ENCODE results near the gene PIWIL1. TPM values are rescaled to one million over a fixed set of nuclear protein-coding genes. Genes with fewer than 3 reads are reported as not detected.
A peak's percentile ranks its signal among the peaks of the same experiment; 100 is the strongest.

PIWIL1 gene
- total RNA-seq, 1 experiment from 2014 or later: not detected

DNA sequence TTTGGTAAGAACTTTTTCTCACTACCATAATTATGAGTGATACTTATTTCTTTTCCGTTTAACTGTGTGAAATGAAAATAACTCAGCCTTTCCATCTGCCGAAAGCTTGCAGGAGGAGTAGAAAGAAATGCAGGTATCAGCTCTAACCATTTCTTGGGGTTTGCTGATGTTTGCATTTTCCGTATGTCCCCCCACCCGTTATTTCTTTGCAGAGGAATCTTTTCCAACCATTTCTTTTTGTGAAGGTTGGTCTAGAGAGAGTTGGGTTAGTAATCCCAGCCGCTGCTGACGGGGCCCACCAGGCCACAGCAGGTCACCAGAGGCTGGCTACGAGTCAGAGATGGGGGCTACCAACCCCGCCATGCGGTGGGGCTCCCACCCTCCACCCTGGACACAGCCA, 7.0 kb upstream of the PIWIL1 start:
- Histone ChIP-seq H3K36me3 (no peaks in the 10 kb centered on the region), H3K9me3 (replicated peaks) (no peaks in the 10 kb centered on the region), H3K27ac (no peak overlapping the region), H3K4me1 (no peaks in the 10 kb centered on the region), H3K4me3 (no peak overlapping the region), H3K27me3 (peaks cover 18% of the 10 kb centered on the region; the same call in 1 of the 2 replicates)
- no peak for DNase-seq

DNA sequence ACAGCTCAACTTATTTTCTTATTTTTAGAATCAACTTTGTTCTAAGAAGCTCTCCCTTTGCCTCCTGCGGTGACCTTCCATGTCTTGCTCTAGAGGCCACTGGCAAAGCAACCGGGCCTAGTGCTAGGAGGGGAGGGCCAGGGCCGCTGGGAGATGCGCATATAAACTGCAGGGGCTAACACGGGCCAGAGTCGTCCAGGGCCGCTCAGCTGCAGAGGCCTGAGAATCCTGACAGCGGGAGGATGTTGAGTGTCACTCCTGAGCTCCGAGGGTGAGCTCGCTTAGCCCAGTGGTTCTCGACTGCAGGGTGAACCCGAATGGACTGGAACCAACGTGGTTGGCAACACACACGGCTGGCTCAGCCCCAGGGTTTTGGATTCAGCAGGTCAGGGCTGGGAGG, 6.5 kb upstream of the PIWIL1 start:
- Histone ChIP-seq H3K27me3 (peaks cover 18% of the 10 kb centered on the region; the same call in 1 of the 2 replicates), H3K4me3 (no peak overlapping the region), H3K36me3 (no peaks in the 10 kb centered on the region), H3K4me1 (no peaks in the 10 kb centered on the region), H3K27ac (no peak overlapping the region), H3K9me3 (replicated peaks) (no peaks in the 10 kb centered on the region)
- no peak for DNase-seq

DNA sequence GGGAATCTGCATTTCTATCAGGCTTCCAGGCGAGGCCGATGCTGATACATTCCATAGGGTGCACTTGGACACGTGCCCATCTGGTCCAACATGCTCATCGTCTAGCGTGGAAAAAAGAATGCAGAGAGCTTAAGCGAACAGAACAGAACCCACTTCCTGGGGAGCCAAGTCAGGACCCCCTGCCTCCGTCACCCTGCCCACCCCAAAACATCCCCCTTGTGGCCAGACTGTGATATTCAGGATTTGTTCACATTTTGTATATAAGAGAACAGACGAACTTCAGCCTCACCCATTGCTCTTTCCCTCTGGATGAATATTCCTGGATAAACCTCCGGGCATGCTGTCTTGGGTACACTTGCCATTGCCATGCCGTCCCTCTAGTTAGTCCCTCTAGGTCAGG, 4.3 kb upstream of the PIWIL1 start:
- Histone ChIP-seq H3K4me1 (no peaks in the 10 kb centered on the region), H3K27ac (no peak overlapping the region), H3K27me3 (peaks cover 18% of the 10 kb centered on the region; the same call in 1 of the 2 replicates), H3K36me3 (no peaks in the 10 kb centered on the region), H3K4me3 (no peak overlapping the region), H3K9me3 (replicated peaks) (no peaks in the 10 kb centered on the region)
- no peak for DNase-seq

DNA sequence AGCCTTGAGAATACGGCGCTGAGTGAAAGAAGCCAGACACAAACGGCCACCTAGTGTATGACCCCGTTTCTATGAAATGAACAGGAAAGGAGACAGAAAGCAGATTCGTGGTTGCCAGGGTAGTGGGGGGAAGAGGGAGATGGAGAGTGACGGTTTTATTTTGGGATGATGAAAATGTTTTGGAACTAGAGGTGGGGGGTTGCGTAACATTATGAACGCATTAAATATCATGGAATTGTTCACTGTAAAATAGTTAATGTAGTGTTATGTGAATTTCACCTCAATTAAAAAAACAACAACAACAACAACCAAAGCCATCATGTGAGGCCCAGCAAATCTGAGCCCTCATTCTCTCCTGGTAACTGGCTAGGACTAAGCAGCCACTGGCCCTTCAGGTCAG, 3.3 kb upstream of the PIWIL1 start:
- Histone ChIP-seq H3K9me3 (replicated peaks) (no peaks in the 10 kb centered on the region), H3K36me3 (no peaks in the 10 kb centered on the region), H3K4me3 (no peak overlapping the region), H3K27me3 (peaks cover 16% of the 10 kb centered on the region; the same call in 1 of the 2 replicates), H3K4me1 (no peaks in the 10 kb centered on the region), H3K27ac (no peak overlapping the region)
- DNase-seq: no peak

DNA sequence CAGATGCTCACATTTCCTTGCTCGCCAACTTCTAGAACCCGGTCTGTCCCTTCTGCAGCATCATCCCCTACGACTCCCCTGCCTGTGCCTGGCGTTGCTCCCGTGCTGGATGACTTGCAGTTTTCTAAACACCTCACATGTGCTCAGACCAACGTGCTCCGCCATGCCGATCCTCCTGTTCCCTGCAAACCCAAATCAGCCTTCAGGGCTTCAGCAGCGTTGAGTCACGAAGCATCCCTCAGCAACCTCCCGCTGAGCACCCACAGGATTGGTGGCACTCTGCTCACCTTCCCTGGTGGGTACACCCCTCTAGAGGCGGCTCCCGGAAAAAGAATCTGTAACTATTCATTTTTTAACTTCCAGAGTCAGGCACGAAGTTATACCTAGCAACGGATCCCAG, 2.8 kb upstream of the PIWIL1 start:
- H3K36me3 ChIP-seq: no peaks in the 10 kb centered on the region
- peaks cover 10% of the 10 kb centered on the region; the same call in 1 of the 2 replicates for H3K27me3 ChIP-seq
- no peak for DNase-seq
- no peaks in the 10 kb centered on the region for H3K9me3 ChIP-seq (replicated peaks)
- no peaks in the 10 kb centered on the region for H3K4me1 ChIP-seq
- no peak overlapping the region for H3K4me3 ChIP-seq
- H3K27ac ChIP-seq: no peak overlapping the region

DNA sequence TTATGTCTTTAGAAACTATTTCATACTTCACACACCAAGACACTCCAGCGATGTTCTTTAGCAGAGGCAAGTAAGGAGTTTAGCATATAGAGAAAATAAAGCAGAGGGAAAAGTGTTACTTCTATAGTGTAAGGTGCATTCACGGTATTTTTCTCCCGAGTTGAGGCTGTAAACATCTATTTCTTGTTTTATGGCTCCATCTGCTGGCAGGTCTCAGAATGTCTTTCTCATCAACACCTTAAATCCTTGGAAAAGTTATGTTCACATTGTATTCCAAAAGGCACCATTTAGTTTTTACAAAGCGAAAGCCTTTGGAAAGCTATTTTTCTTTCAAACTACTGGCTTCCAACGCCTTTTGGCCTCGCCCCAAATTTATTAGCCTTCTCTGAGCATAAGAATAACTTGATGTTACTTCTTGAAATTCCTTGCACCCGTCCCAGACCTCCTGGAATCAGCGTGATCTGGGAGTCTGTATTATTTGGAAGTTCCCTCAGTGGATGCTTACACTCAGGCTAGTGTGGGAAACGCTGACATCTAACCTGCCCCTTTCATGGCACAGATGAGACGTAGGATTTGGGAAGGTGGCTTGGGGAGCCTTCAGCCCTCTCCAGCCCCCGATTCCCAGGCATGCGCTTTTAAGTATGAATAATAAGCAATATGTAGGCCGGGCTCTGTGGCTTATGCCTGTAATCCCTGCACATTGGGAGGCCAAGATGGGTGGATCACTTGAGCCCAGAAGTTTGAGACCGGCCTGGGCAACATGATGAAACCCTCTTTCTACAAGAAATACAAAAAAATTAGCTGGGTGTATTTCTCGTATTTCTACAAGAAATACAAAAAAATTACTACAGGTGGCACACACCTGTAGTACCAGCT, 1.9 kb upstream of the PIWIL1 start:
- Histone ChIP-seq H3K27ac (no peak overlapping the region), H3K27me3 (0 out of 2 replicates have a peak, but pooled peaks cover 7% of the 10 kb centered on the region), H3K36me3 (no peaks in the 10 kb centered on the region), H3K9me3 (replicated peaks) (no peaks in the 10 kb centered on the region), H3K4me1 (no peaks in the 10 kb centered on the region), H3K4me3 (no peak overlapping the region)
- DNase-seq: peak; percentile 12 to 63

DNA sequence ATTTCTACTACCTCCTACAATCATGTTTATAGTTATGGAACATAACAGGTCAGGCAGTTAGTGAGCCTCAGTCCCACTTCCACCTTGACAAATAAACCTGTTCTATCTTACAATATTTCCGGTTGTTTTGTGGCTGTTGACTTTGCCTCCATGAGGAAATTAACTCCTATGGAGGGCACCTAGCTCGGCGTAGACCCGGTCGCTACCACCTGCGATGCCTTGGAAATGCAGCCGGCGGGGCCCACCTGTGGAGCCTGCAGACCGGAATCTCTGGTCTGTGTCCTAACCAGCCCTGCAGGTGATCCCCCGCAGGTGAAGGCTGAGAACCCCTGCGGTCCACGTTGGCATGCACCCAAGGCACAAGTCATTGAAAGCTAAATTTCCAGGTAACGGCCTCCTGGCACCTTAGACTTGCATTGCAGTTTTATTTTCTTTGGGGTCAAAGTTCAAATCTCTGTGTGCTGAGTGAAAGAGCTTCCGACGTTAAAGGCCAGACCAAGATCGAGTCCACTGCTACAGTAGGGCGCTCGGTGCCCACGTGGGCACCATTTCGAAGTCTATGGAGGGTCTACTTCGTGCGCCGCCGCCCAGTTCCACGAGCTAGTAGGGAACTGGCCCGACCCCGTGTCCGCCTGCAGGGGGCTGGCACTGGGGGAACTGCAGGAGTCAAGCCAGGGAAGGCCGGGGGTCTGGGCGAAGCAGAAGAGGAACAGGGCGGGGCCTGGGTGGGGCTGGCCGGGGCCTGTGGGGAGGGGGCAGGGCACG, 782 bp upstream of the PIWIL1 start:
- no peaks in the 10 kb centered on the region for H3K4me1 ChIP-seq
- no peaks in the 10 kb centered on the region for H3K27me3 ChIP-seq
- no peak overlapping the region for H3K27ac ChIP-seq
- H3K9me3 ChIP-seq (replicated peaks): no peaks in the 10 kb centered on the region
- DNase-seq: no peak
- no peak overlapping the region for H3K4me3 ChIP-seq
- no peaks in the 10 kb centered on the region for H3K36me3 ChIP-seq

DNA sequence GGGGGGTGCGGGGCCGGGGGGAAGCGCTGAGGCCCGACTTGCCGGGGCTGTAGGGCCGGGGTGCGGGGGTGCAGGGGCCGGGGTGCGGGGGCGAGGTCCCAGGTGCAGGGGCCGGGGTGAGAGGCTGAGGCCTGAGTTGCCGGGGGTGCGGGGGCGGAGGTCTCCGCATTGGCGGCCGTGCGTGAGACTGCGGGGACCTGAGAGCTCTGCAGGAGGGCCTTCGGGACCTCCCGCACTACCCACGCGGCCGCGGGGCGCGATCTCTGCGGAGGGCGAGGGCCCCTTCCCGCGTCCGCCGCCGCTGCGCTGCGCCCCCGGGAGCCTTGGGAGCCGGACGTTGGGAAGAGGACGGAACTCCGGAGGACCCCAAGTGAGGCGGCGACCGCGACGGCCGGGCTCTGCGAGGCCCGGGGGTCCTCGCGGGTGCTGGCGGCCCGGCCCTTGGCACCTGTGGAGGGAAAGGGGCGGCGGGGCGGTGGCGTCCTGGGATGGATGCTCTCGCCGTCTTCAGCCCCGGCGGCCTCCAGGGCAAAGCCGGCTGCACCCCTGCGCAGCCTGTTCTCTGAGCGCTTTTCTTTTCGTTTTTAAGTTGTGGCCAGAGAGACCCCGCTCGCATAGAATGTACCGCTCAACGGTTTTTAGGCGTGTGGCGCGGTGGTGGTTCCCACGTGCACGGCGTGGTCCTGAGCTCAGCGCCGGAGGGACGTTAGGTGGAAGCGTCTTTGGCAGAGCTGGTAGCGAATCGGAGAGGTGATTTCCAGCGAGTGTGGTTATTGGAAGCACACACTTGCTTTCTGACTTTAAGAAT, 1.3 kb downstream of the PIWIL1 start:
- Histone ChIP-seq H3K9me3 (replicated peaks) (no peaks in the 10 kb centered on the region), H3K27ac (no peak overlapping the region), H3K4me3 (no peak overlapping the region), H3K36me3 (no peaks in the 10 kb centered on the region), H3K27me3 (no peaks in the 10 kb centered on the region), H3K4me1 (no peaks in the 10 kb centered on the region)
- no peak for DNase-seq

DNA sequence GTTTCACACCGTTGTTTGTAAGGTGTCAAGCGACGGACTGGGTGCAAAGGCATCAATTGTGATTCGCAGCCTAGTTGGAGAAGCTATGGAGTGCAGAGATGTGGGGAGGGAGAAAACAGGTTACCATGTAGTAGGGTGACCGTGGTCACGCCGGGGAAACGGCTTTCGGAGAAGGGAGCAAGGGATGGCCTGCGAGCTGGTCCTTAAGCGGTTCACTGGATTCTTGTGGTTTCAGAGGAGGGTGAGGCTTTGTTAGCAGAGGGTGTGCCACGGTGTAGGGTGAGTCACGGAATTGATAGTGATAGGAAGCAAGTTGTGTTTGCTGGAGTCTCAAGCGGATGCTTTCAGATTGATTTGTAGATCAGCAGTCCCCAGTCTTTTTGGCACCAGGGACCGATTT, 2.3 kb downstream of the PIWIL1 start:
- Histone ChIP-seq H3K4me3 (no peak overlapping the region), H3K27ac (no peak overlapping the region)
- DNase-seq: no peak

DNA sequence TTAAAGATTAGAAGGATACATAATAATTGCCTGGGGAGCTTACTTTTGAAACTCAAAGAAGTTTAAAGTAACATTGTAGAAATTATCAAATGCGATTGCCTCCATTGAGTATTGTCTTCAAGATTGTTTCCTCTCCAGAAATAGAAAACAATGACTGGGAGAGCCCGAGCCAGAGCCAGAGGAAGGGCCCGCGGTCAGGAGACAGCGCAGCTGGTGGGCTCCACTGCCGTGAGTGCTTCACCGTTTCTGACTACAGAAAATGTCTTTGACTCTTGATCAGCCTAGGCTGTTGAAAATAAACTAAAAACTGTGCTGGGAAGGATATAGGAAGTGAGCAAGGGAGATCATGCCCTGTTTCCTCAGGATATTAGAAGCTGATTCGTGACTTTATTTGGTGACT, 4.8 kb downstream of the PIWIL1 start:
- no peak for DNase-seq
- Histone ChIP-seq H3K9me3 (replicated peaks) (no peaks in the 10 kb centered on the region), H3K4me3 (no peak overlapping the region), H3K27ac (no peak overlapping the region), H3K27me3 (no peaks in the 10 kb centered on the region; the same call in 1 of the 2 replicates), H3K4me1 (no peaks in the 10 kb centered on the region), H3K36me3 (no peaks in the 10 kb centered on the region)

More for the DNA sequence above, 2.3 kb downstream of the PIWIL1 start:
- Histone ChIP-seq H3K4me1 (no peaks in the 10 kb centered on the region), H3K9me3 (replicated peaks) (no peaks in the 10 kb centered on the region), H3K36me3 (no peaks in the 10 kb centered on the region), H3K27me3 (no peaks in the 10 kb centered on the region)

DNA sequence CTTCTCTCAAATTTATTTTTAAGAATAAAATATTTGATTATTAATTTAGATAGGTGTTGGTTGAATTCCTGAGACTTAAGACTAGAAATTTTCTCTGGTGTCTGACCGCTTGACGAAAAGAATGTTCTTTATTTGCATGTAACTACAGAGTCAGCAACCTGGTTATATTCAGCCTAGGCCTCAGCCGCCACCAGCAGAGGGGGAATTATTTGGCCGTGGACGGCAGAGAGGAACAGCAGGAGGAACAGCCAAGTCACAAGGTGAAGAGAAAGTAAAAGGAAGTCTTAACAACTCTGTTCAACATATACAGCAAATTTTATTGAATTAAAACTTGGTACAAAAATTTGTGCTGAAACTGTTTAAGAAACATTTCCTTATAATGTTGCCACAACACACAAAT, 5.2 kb downstream of the PIWIL1 start:
- Histone ChIP-seq H3K27me3 (no peaks in the 10 kb centered on the region; the same call in 1 of the 2 replicates), H3K4me3 (no peak overlapping the region), H3K4me1 (no peaks in the 10 kb centered on the region), H3K36me3 (no peaks in the 10 kb centered on the region), H3K27ac (no peak overlapping the region), H3K9me3 (replicated peaks) (no peaks in the 10 kb centered on the region)
- no peak for DNase-seq

DNA sequence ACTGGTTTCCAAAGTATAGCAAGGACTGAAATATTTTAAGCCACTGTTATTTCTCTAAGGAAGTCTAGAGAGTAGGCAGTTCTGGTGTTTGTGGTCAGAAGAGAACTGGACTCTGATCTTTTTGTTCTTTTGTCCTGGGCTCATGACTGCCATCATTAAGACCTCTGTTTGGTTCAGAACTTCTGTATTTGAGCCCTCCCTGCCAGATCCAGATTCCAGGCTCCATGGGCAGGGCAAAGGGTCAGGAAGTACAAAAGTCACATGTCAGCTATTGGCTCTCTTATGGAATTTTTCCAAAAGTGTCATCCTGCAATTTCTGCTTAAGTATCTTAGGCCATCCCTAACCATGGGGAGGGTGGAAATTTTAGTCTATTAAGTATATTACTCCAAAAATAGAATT, 6.8 kb downstream of the PIWIL1 start:
- H3K27me3 ChIP-seq: no peaks in the 10 kb centered on the region; the same call in 1 of the 2 replicates
- H3K27ac ChIP-seq: no peak overlapping the region
- H3K9me3 ChIP-seq (replicated peaks): no peaks in the 10 kb centered on the region
- no peaks in the 10 kb centered on the region for H3K4me1 ChIP-seq
- H3K4me3 ChIP-seq: no peak overlapping the region
- no peak for DNase-seq
- no peaks in the 10 kb centered on the region for H3K36me3 ChIP-seq

DNA sequence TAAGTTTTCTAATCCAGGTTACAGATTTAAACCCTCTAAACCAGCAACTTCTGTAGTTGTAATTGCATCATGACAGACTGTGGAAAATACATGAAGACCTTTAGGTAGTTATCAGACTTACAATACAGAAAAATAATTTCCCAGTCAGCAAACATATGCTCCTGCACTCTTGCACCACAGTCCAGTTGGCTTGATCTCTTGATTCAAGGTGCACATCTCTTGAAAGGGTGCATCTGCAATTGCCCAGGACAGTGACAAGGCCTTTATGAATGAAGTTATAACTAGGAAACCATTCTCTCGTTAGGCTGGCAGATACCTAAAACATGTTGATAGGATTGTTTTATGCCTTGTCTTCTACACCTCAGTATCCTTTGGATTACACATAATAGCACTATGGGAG, 7.6 kb downstream of the PIWIL1 start:
- no peak overlapping the region for H3K27ac ChIP-seq
- H3K9me3 ChIP-seq (replicated peaks): no peaks in the 10 kb centered on the region
- no peak overlapping the region for H3K4me3 ChIP-seq
- no peaks in the 10 kb centered on the region; the same call in 1 of the 2 replicates for H3K27me3 ChIP-seq
- H3K4me1 ChIP-seq: no peaks in the 10 kb centered on the region
- no peak for DNase-seq
- no peaks in the 10 kb centered on the region for H3K36me3 ChIP-seq

DNA sequence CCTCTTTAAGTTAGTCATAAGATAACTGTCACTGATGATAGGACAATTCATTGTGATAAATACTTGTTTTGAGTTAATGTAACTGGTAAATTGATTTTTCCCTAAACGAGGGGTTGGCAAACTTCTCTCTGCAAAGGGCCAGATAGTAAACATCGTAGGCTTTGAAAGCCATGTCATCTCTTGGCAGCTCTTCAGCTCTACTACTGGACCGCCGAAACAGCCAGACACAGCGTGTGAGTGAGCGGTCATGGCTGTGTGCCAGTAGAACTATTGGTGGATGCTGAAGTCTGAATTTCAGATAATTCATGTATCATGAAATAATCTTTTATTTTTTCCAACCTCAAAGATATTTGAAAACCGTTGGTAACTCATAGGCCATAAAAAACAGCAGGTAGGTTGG, 9.9 kb downstream of the PIWIL1 start:
- H3K27me3 ChIP-seq: no peaks in the 10 kb centered on the region; the same call in 1 of the 2 replicates
- no peak for DNase-seq
- no peaks in the 10 kb centered on the region for H3K36me3 ChIP-seq

More for the DNA sequence above, 9.9 kb downstream of the PIWIL1 start:
- H3K27ac ChIP-seq: no peak overlapping the region
- no peaks in the 10 kb centered on the region for H3K9me3 ChIP-seq (replicated peaks)
- no peak overlapping the region for H3K4me3 ChIP-seq
- H3K4me1 ChIP-seq: no peaks in the 10 kb centered on the region
